Measurements from ENCODE around the gene DENND4A.

DENND4A gene

GRCh38 chr15:65795663-65796216, 3.6 kb upstream of the DENND4A start:
- no peaks in the 10 kb centered on the region for H3K36me3 ChIP-seq (ENCODE audit: control insufficient read depth, insufficient read depth, low read length)
- H3K4me3 ChIP-seq (ENCODE audit: low read depth, low read length), result no peak overlapping the region
- no peaks in the 10 kb centered on the region for H3K27me3 ChIP-seq (ENCODE audit: control insufficient read depth, insufficient read depth, low read length)
- H3K9ac ChIP-seq (ENCODE audit: low read depth, low read length), result no peak overlapping the region
- H3K9me3 ChIP-seq (ENCODE audit: control insufficient read depth, insufficient read depth, low read length), result no peaks in the 10 kb centered on the region
- peaks cover 11% of the 10 kb centered on the region for H3K4me1 ChIP-seq (ENCODE audit: control insufficient read depth, insufficient read depth, low read length)

- H3K9me3 ChIP-seq (ENCODE audit: control insufficient read depth, insufficient read depth, low read length), result no peaks in the 10 kb centered on the region
- no peak overlapping the region for H3K9ac ChIP-seq (ENCODE audit: low read depth, low read length)
- H3K4me1 ChIP-seq (ENCODE audit: control insufficient read depth, insufficient read depth, low read length), result peaks cover 14% of the 10 kb centered on the region
- no peak overlapping the region for H3K4me3 ChIP-seq (ENCODE audit: low read depth, low read length)
- H3K27me3 ChIP-seq (ENCODE audit: control insufficient read depth, insufficient read depth, low read length), result no peaks in the 10 kb centered on the region
- H3K36me3 ChIP-seq (ENCODE audit: control insufficient read depth, insufficient read depth, low read length), result no peaks in the 10 kb centered on the region
These were observed 1.7 kb upstream of the DENND4A start for GRCh38 chr15:65793818-65794104.

DNA sequence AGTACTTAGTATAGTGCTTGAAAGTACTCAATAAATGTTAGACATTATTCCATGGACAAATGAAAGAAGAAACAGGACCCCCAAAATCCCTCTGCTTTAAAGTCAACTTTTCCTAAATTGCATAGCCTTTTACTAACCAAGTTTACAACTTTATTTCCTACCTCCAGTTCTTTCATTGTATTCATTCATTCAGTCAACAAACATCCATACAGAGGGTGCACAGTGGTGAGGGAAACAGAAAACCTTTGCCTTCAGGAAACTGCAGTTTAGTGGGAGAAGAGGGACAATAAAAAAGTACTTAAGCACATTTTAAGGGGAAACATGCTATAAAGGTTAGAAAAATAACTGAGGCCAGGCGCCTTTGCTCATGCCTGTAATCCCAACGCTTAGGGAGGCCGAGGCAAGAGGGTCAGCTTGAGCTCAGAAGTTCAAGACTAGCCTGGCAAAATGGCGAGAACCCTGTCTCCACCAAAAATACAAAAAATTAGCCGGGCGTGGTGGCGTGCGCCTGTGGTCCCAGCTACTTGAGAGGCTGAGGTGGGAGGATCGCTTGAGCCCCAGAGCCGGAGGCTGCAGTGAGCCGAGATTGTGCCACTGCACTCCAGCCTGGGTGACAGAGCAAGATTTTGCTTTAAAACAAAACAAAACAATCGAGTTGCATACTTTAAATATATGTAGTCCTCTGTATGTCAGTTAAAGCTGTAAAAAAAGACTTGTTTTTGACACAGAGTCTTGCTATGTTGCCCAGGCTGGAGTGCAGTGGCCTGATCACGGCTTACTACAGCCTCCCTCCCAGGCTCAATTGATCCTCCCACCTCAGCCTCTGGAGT, 1.1 kb upstream of the DENND4A start:
- Histone ChIP-seq H3K9me3 (ENCODE audit: control insufficient read depth, insufficient read depth, low read length) (no peaks in the 10 kb centered on the region), H3K36me3 (ENCODE audit: control insufficient read depth, insufficient read depth, low read length) (no peaks in the 10 kb centered on the region), H3K4me1 (ENCODE audit: control insufficient read depth, insufficient read depth, low read length) (peaks cover 14% of the 10 kb centered on the region)

GRCh38 chr15:65791335-65792137, 557 bp downstream of the DENND4A start:
- Histone ChIP-seq H3K4me3 (ENCODE audit: low read depth, low read length) (peak overlapping the region; percentile 72), H3K4me1 (ENCODE audit: control insufficient read depth, insufficient read depth, low read length) (peaks cover 10% of the 10 kb centered on the region), H3K9me3 (ENCODE audit: control insufficient read depth, insufficient read depth, low read length) (no peaks in the 10 kb centered on the region), H3K36me3 (ENCODE audit: control insufficient read depth, insufficient read depth, low read length) (no peaks in the 10 kb centered on the region), H3K9ac (ENCODE audit: low read depth, low read length) (no peak overlapping the region), H3K27me3 (ENCODE audit: control insufficient read depth, insufficient read depth, low read length) (no peaks in the 10 kb centered on the region)

More for the DNA sequence above, 1.1 kb upstream of the DENND4A start:
- Histone ChIP-seq H3K27me3 (ENCODE audit: control insufficient read depth, insufficient read depth, low read length) (no peaks in the 10 kb centered on the region), H3K9ac (ENCODE audit: low read depth, low read length) (peak overlapping the region; percentile 88), H3K4me3 (ENCODE audit: low read depth, low read length) (peak overlapping the region; percentile 100)

GRCh38 chr15:65790694-65791334, 1.3 kb downstream of the DENND4A start:
- H3K36me3 ChIP-seq (ENCODE audit: control insufficient read depth, insufficient read depth, low read length), result no peaks in the 10 kb centered on the region

DNA sequence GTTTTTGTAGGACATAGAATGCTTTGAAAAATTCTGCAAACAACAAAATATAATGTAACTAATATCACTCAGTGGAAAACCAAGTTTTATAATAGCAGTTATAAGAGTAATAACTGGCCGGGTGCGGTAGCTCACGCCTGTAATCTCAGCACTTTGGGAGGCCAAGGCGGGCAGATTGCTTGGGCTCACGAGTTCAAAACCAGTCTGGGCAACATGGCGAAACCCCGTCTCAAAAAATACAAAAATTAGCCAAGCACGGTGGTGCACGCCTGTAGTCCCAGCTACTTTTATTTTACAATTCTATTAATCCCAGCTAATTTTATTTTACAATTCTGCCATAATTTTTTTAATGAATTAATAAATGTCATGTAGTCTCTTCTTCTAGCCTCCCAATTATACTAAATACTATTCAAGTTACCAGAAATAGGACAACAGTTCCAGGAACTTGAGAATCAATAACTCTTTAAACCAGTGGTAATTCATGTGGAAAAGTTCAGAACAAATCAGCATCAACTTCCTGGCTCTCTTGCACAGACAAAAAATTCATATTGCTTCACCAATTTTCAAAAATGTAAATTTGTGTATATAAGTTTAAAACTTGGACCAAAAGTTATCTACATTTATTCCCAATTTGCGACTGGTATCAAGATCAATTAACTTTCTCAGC, 2.2 kb downstream of the DENND4A start:
- H3K36me3 ChIP-seq (ENCODE audit: control insufficient read depth, insufficient read depth, low read length), result no peaks in the 10 kb centered on the region
- no peak overlapping the region for H3K9ac ChIP-seq (ENCODE audit: low read depth, low read length)
- H3K4me3 ChIP-seq (ENCODE audit: low read depth, low read length), result no peak overlapping the region
- H3K4me1 ChIP-seq (ENCODE audit: control insufficient read depth, insufficient read depth, low read length), result peaks cover 7% of the 10 kb centered on the region
- no peaks in the 10 kb centered on the region for H3K27me3 ChIP-seq (ENCODE audit: control insufficient read depth, insufficient read depth, low read length)
- H3K9me3 ChIP-seq (ENCODE audit: control insufficient read depth, insufficient read depth, low read length), result no peaks in the 10 kb centered on the region

More at GRCh38 chr15:65790694-65791334, 1.3 kb downstream of the DENND4A start:
- H3K4me1 ChIP-seq (ENCODE audit: control insufficient read depth, insufficient read depth, low read length), result peaks cover 7% of the 10 kb centered on the region
- no peaks in the 10 kb centered on the region for H3K27me3 ChIP-seq (ENCODE audit: control insufficient read depth, insufficient read depth, low read length)
- no peaks in the 10 kb centered on the region for H3K9me3 ChIP-seq (ENCODE audit: control insufficient read depth, insufficient read depth, low read length)
- H3K4me3 ChIP-seq (ENCODE audit: low read depth, low read length), result peak overlapping the region; percentile 72
- H3K9ac ChIP-seq (ENCODE audit: low read depth, low read length), result no peak overlapping the region

- no peaks in the 10 kb centered on the region for H3K36me3 ChIP-seq (ENCODE audit: control insufficient read depth, insufficient read depth, low read length)
- no peaks in the 10 kb centered on the region for H3K27me3 ChIP-seq (ENCODE audit: control insufficient read depth, insufficient read depth, low read length)
- no peaks in the 10 kb centered on the region for H3K9me3 ChIP-seq (ENCODE audit: control insufficient read depth, insufficient read depth, low read length)
- no peak overlapping the region for H3K9ac ChIP-seq (ENCODE audit: low read depth, low read length)
- no peak overlapping the region for H3K4me3 ChIP-seq (ENCODE audit: low read depth, low read length)
- peaks cover 7% of the 10 kb centered on the region for H3K4me1 ChIP-seq (ENCODE audit: control insufficient read depth, insufficient read depth, low read length)
These were observed 3.0 kb downstream of the DENND4A start for GRCh38 chr15:65789105-65789504.

DNA sequence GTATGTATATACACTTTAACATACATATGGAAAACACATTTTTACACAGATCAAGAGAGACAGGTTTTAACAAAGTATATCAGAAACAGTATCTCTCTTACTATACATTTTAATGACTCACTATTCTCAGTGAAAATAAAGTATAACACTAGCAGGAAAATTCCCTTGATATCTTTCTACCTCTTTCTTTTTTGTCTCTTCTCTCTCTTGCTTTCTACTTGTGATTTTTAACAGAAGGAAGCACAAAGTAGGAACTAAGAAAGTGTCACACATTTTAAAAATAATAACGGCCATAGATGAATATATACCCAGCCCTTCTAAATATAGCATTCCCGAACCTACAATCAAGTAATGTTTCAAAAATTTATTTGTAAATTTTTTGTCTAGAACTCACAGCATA, 4.8 kb downstream of the DENND4A start:
- H3K27me3 ChIP-seq (ENCODE audit: control insufficient read depth, insufficient read depth, low read length), result no peaks in the 10 kb centered on the region
- H3K4me3 ChIP-seq (ENCODE audit: low read depth, low read length), result no peak overlapping the region
- H3K9ac ChIP-seq (ENCODE audit: low read depth, low read length), result no peak overlapping the region
- no peaks in the 10 kb centered on the region for H3K36me3 ChIP-seq (ENCODE audit: control insufficient read depth, insufficient read depth, low read length)
- H3K9me3 ChIP-seq (ENCODE audit: control insufficient read depth, insufficient read depth, low read length), result no peaks in the 10 kb centered on the region
- H3K4me1 ChIP-seq (ENCODE audit: control insufficient read depth, insufficient read depth, low read length), result peaks cover 3% of the 10 kb centered on the region

- Histone ChIP-seq H3K9ac (ENCODE audit: low read depth, low read length) (no peak overlapping the region), H3K9me3 (ENCODE audit: control insufficient read depth, insufficient read depth, low read length) (no peaks in the 10 kb centered on the region), H3K4me1 (ENCODE audit: control insufficient read depth, insufficient read depth, low read length) (no peaks in the 10 kb centered on the region), H3K36me3 (ENCODE audit: control insufficient read depth, insufficient read depth, low read length) (no peaks in the 10 kb centered on the region), H3K4me3 (ENCODE audit: low read depth, low read length) (no peak overlapping the region), H3K27me3 (ENCODE audit: control insufficient read depth, insufficient read depth, low read length) (no peaks in the 10 kb centered on the region)
These were observed 6.9 kb downstream of the DENND4A start for GRCh38 chr15:65785151-65785550.

- H3K4me1 ChIP-seq (ENCODE audit: control insufficient read depth, insufficient read depth, low read length), result no peaks in the 10 kb centered on the region
- no peak overlapping the region for H3K9ac ChIP-seq (ENCODE audit: low read depth, low read length)
- H3K4me3 ChIP-seq (ENCODE audit: low read depth, low read length), result no peak overlapping the region
- H3K36me3 ChIP-seq (ENCODE audit: control insufficient read depth, insufficient read depth, low read length), result no peaks in the 10 kb centered on the region
- no peaks in the 10 kb centered on the region for H3K9me3 ChIP-seq (ENCODE audit: control insufficient read depth, insufficient read depth, low read length)
- H3K27me3 ChIP-seq (ENCODE audit: control insufficient read depth, insufficient read depth, low read length), result no peaks in the 10 kb centered on the region
These were observed 8.2 kb downstream of the DENND4A start for GRCh38 chr15:65783872-65784271.

DNA sequence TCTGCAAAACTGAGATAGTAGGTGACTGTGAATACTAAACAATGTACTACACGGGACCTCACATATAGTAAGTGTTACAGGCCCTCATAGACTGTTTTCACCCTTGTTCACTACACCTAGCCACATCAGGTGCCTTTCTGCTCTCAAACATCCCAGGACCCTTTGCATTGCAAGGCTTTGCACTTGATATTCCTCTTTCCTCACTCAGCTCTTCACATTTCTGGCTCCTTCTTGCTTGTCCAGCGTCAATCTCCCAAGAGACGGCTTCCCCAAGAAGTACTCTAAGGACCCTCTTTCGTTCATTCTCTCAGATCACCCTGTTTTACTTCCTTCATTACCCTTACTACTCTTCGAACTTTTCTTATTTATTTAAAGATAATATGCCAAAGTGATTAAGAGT, 10.0 kb downstream of the DENND4A start:
- no peaks in the 10 kb centered on the region for H3K4me1 ChIP-seq (ENCODE audit: control insufficient read depth, insufficient read depth, low read length)
- no peaks in the 10 kb centered on the region for H3K27me3 ChIP-seq (ENCODE audit: control insufficient read depth, insufficient read depth, low read length)
- no peak overlapping the region for H3K4me3 ChIP-seq (ENCODE audit: low read depth, low read length)
- no peaks in the 10 kb centered on the region for H3K9me3 ChIP-seq (ENCODE audit: control insufficient read depth, insufficient read depth, low read length)
- H3K36me3 ChIP-seq (ENCODE audit: control insufficient read depth, insufficient read depth, low read length), result no peaks in the 10 kb centered on the region
- H3K9ac ChIP-seq (ENCODE audit: low read depth, low read length), result no peak overlapping the region
